Measurements from ENCODE around the gene GRIA3.
"Not testable (repeated sequence)": the region's sequence is repeated elsewhere in the genome, so short reads cannot be mapped to it uniquely, and the experiment has no call there.

DNA sequence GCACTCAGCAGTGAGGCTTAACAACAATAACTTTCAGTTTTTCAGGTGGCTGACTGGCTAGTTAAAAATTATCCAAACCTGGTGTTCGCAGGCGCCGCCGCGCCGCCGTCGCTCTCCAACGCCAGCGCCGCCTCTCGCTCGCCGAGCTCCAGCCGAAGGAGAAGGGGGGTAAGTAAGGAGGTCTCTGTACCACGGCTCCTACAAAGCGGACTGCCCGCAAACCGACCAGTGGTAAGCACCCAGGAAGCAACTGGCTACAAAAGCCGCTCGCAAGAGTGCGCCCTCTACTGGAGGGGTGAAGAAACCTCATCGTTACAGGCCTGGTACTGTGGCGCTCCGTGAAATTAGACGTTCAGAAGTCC, 330.2 kb downstream of the GRIA3 start:
- TF ChIP-seq, protein P1, sequence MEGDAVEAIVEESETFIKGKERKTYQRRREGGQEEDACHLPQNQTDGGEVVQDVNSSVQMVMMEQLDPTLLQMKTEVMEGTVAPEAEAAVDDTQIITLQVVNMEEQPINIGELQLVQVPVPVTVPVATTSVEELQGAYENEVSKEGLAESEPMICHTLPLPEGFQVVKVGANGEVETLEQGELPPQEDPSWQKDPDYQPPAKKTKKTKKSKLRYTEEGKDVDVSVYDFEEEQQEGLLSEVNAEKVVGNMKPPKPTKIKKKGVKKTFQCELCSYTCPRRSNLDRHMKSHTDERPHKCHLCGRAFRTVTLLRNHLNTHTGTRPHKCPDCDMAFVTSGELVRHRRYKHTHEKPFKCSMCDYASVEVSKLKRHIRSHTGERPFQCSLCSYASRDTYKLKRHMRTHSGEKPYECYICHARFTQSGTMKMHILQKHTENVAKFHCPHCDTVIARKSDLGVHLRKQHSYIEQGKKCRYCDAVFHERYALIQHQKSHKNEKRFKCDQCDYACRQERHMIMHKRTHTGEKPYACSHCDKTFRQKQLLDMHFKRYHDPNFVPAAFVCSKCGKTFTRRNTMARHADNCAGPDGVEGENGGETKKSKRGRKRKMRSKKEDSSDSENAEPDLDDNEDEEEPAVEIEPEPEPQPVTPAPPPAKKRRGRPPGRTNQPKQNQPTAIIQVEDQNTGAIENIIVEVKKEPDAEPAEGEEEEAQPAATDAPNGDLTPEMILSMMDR (IDR thresholded peaks at IDR 0.05): not testable (repeated sequence)
- not testable (repeated sequence) for TF ChIP-seq EP300, POLR2A (IDR thresholded peaks at IDR 0.05)
